SK-N-MC (cell line): ENCODE data around the gene RGS7.

Experiments
- EZH2 ChIP-seq: fragments of 200-600 bp; sonication (generic); IDR thresholded peaks from one replicate; pipeline ENCODE4 v1.6.1; 2017; ENCODE audit warnings: antibody characterized with exemption
- FOXP2 ChIP-seq: optimal IDR thresholded peaks from 2 replicates; pipeline ENCODE3; 2011; ENCODE audit warnings: mild to moderate bottlenecking, moderate library complexity; ENCODE audit not compliant: insufficient read depth; ENCODE audit errors: extremely low read length, control extremely low read depth
- POLR2AphosphoS5 ChIP-seq: IDR thresholded peaks from 2 replicates; pipeline ENCODE4 v1.6.1; 2012; ENCODE audit warnings: mild to moderate bottlenecking, low read depth, low read length, borderline replicate concordance

GRCh38 chr1:241240069-241240468 lies 116.9 kb downstream of the RGS7 start:
- TF ChIP-seq POLR2AphosphoS5 (no peak), EZH2 (no peak), FOXP2 (no peak)
